HG03095 (cell line): ENCODE results near the gene SUFU.

Source experiments
- ATAC-seq: cut with Tn5 transposase; IDR thresholded peaks from one replicate; pipeline ENCODE4 v1.9.1; 2021; ENCODE audit warnings: moderate library complexity; ENCODE audit not compliant: unreplicated experiment

SUFU gene

DNA sequence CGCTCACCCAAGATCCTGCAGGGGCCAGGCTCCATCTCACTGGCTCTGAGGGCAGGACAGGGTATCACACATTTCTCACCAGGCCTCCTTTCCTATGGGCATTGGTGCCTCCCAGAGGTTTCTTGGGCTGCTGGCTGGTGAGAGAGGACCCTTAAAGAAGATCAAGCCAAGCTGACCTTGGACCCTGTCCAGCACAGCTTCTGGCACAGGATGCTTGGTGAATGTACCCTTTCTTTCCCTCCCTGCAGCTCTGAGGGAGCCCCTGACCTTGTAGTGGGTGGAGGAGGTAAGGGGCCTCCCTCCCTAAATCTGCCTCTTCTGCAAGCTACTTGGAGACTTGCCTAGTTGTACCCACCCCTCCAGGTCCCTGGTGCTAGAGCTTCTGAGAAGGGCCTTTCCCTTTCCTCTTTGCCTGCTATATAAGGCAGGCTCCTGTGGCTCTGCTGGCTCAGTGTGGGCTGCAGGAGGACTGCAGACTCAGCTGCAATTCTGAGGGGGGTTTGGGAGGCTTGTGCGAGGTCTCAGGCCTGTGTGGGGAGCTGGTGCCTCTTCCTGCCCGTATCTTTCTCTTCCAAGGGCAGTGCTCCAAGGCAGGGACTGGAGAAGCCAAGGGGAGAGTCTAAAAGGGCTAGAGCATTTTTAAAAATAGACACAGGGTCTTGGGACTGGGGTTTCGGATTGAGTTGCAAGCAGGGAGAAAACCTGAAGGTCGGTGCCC, 128.8 kb downstream of the SUFU start:
- ATAC-seq = no peak

DNA sequence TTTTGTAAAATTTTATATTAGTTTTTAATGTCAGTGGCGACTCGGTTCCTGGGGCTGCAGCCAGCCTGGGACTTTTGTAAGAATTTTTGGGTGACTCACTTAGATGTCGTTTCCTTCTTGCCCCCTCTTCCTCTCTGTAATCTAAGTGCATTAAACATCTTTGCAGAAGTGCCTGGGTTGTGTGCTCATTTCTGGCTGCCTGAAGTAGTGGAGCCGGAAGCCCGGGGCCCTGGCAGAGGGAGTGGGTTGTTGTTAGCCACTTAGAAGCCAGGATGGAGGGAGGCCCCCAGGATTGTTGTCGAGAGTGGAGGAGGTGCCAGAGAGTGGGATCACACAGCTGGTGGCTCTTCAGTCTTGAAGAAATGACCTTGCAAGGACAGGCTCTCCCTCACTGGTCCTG, 129.5 kb downstream of the SUFU start:
- no peak for ATAC-seq

GRCh38 chr10:102633848-102634247, 130.1 kb downstream of the SUFU start:
- ATAC-seq = no peak

- ATAC-seq = no peak
Observed at GRCh38 chr10:102634686-102635085, 130.9 kb downstream of the SUFU start.

- ATAC-seq = no peak
Observed at GRCh38 chr10:102635377-102635776, 131.6 kb downstream of the SUFU start.

DNA sequence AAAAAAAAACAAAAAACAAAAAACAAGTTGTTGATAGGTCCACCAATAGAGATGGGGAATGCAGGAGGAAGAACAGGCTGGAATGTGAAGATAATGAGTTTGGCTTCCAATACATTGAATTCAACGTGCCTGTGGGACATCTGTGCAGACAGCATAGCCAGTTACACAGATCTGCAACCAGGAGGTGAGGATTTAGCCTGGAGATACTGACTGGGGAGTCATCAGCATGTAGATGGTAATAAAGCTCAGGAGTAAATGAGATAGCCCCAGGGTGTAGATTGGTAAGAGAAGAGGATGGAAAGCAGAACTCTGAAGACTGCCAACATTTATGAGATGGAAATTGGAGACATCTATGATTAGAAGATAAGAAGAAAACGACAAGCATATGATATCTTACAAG, 135.8 kb downstream of the SUFU start:
- no peak for ATAC-seq

DNA sequence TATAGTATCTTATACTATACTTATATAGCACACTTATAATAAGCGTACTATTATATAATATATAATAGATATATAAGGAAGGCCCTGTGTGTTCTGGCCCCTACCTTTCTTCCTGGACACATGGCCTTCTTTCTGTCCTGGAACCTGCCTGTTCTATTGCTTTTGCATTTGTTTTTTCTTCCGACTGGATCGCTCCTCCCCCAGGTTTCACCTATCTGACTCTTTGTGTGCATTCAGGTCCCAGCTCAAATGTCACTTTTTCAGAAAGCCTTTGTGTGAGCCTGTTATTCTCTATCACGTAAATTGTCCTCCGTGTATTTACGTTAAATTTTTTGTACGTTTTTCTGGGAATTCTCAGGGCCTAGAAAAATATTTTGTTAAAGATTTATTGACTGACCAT, 137.6 kb downstream of the SUFU start:
- ATAC-seq = no peak

DNA sequence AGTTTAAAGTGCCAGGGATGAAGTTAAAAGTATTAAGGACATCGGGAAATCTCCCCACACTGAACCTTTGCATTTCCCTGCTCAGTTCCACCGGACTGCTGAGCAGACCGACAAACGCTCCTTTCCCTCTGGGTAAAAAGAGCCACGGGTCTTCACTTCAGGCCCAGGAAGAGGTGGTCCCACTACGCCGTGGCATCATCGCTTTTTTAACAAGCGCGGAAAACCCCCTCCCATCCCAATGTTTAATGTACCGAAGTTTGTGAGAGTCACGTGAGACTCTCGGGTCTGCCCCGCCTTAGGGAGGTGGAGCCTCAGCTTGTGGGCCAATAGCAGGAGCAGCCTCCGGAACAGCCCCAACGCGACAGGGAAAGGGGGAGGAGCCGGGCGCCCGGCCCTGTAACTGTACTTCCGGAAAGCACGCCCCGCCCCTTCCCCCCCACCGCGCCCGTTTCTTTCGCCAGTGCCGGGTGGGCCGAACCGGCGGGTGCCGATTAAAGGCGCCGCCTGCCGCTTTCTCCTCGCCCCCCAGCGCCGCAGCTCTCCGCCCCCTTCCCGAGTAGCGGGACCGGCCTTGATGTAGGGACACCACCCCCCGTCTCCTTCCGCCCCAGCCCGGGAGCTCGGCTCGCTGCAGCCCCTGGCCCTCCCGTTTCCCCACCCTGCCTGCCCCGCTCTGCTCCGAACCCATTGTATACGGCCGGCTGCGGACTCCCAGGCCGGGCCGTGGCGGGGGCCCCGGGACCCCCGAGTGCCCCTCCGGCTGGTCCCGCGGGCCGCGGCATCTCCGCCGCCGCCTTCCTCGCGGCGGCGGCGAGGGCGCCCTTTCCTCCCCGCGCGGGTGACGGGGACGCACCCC, 138.3 kb downstream of the SUFU start:
- peak; percentile 47 for ATAC-seq

- ATAC-seq = no peak
Observed at GRCh38 chr10:102642736-102643335, 139.1 kb downstream of the SUFU start.

- no peak for ATAC-seq
Observed at GRCh38 chr10:102643336-102644065, 139.7 kb downstream of the SUFU start.

GRCh38 chr10:102644066-102644645, 140.4 kb downstream of the SUFU start, which contains the start of gene TRIM8:
TRIM8 (plus strand) TSS chr10:102644479; CDS start chr10:102644618, 139 bp downstream.
- no peak for ATAC-seq

DNA sequence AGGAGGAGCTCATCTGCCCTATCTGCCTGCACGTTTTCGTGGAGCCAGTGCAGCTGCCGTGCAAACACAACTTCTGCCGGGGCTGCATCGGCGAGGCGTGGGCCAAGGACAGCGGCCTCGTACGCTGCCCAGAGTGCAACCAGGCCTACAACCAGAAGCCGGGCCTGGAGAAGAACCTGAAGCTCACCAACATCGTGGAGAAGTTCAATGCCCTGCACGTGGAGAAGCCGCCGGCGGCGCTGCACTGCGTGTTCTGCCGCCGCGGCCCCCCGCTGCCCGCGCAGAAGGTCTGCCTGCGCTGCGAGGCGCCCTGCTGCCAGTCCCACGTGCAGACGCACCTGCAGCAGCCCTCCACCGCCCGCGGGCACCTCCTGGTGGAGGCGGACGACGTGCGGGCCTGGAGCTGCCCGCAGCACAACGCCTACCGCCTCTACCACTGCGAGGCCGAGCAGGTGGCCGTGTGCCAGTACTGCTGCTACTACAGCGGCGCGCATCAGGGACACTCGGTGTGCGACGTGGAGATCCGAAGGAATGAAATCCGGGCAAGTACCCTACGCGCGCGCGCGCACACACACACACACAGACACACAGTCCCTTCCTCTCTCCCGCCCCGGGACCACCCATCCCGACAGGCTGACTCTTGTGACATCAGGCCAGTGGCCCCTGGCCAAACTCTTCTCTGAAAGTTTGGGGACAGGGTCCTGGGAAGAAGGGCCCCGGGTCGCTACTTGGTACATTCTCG, 141.0 kb downstream of the SUFU start:
- ATAC-seq = no peak

DNA sequence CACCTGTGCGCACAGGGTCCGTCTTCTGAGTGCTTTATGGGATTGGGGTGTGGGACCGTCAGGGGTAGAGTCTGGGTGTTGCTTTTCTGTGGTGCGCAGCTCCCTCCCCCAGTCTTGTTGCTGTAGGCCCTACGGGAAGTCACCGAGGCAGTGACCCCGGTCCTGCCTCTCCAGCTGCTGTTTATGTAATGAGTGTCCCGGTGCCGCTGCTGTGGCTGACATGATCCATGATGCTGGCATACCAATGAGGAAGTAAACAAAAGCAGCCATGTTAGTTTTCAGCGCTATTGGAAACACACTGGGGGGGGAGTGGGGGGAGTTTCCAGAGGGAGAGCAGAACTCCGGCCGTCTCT, 141.6 kb downstream of the SUFU start:
- no peak for ATAC-seq

- peak; percentile 36 for ATAC-seq
Observed at GRCh38 chr10:102645741-102646609, 142.2 kb downstream of the SUFU start.

DNA sequence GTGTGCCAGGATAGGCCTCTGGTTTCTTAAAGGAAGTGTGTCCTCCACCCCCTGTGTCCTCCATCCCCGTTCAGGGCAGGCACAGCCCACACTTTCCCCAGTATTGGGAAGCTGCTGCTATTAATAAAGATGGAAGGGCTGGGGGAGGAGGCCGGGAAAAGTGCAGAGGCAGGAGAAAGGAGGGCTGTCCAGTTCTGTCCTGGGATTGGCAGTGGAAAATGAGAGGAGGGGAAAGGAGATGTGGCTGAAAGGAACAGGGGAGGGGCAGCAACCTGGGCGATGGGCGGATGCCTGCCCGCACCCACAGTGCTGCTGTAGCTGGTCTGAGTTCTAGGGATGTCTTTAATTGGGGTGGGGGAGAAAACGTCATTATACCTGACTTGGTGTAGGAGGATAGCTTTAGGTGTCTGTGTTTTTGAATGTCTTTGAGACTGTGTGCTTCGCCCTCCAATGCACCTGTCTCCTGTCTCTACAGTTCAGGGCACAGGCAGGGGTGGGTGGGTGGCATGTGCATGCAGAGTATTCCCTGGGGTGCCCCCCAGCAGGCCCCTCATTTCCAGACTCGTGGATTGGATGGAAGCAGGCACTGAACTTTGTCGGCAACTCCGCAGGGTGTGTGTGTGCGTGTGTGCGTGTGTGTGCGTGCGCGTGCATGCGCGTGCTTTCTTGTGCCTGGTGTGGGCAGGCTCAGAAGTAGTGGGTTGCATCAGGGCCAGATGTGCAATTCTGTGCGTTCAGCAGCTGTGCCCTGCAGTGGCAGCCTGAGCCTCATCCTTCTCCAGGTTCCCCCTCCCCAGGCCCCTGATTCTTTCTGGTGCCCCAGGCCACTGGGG, 143.1 kb downstream of the SUFU start:
- no peak for ATAC-seq

DNA sequence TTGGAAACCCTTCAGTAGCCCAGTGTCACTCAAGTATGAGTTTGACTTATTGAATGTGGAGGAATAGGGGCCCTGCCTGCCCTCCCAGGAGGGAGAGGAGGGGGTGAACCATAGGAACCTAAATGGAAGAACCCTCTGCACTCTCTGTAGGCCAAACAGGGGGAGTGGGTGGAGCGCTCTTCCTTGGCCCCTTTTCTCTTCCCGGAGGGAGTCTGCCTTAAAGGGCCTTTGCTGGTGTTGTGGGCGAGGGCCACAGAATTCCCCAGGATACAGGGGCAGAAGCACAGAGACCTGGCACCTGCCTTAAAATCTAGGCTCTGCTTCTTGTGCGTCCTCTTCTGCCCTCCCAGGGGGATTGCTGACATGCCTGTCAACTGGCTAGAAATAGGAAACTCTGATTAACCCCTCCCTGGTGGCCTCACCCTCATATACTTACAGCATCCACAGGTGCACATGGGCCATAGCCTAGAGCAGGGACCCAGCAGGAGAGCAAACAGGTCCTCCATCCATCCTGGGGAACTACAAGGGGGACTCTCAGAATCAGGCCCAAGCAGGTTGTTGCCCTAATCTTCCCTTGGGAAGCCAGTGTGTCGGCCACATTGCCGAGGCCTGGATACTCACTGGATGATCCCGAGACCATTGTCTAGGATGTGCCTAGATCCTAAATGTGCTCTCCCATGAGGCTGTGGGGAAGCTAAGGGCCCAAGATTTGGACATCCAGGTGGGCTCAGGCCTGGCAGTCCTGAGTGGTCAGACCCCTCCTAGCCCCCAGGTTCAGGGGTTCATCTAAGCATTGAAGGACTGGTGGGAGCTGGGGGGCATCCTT, 143.9 kb downstream of the SUFU start:
- ATAC-seq = no peak

DNA sequence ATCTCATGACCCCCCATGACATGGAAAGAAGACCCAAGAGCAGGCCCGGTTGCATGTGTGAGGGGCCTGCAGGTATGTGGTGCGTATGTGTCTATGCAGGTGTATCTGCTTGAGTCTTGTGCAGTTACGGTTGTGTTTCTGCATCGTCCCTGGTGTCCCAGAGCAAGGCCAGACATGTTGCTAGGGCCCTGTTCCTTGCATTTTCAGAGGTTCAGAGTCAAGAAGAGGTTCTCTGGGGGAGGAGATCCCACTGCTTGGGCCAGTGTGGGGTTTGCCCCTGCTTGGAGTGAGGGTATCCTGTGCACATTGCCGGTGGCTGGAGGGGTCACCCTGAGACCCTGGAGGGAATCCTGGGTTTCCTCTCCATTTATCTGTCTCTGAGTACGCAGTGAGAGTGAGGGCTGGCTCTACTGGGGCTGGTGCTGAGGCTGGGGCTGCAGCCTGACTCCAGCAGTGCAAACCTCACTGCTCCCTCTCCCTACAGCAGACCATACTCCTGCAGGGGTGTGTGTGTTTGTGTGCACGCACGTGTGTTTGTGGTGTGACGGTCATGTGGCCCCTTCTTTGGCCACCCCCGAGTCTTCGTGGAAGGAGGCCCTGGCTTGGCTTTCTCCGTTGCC, 144.6 kb downstream of the SUFU start:
- no peak for ATAC-seq
